Measurements from ENCODE around the gene HSBP1L1. TPM values are rescaled to one million over a fixed set of nuclear protein-coding genes. Genes with fewer than 3 reads are reported as not detected.
"Not testable (repeated sequence)": the region's sequence is repeated elsewhere in the genome, so short reads cannot be mapped to it uniquely, and the experiment has no call there.

HSBP1L1 gene
- total and polyA plus RNA-seq, 3 donors from 2014 or later, result 5.0 to 6.6 (median 6.0) TPM

DNA sequence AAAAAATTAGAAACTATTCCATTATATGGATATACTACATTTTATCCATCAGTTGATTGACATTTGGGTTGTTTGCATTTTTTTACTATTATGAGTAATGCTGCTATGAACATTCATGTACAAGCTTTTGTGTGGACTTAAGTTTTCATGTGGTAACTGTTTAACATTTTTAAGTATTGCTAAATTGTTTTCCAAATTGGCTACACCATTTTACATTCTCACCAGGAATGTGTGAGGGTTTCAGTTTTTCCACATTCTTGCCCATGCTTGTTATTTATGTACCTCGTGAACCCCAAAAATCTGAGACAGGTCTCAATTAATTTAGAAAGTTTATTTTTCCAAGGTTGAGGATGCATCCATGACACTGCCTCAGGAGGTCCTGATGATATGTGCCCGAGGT is 27.1 kb downstream of the HSBP1L1 start:
- 78 to 92% methylated on average over 2 of the region's 2 CpGs for WGBS, 2 donors
- intact Hi-C loops (cut with DNase I; ENCODE audit: low total_unique reads), result no loop called here
- Histone ChIP-seq H3K9me3 (no peaks in the 10 kb centered on the region), H3K27me3 (no peaks in the 10 kb centered on the region), H3K27ac (no peak overlapping the region), H3K36me3 (ENCODE audit: low read depth, missing control alignments) (no peaks in the 10 kb centered on the region), H3K4me1 (peaks cover 3% of the 10 kb centered on the region), H3K4me3 (no peak overlapping the region)
- DNase-seq, result no peak
- TF ChIP-seq, protein P1, sequence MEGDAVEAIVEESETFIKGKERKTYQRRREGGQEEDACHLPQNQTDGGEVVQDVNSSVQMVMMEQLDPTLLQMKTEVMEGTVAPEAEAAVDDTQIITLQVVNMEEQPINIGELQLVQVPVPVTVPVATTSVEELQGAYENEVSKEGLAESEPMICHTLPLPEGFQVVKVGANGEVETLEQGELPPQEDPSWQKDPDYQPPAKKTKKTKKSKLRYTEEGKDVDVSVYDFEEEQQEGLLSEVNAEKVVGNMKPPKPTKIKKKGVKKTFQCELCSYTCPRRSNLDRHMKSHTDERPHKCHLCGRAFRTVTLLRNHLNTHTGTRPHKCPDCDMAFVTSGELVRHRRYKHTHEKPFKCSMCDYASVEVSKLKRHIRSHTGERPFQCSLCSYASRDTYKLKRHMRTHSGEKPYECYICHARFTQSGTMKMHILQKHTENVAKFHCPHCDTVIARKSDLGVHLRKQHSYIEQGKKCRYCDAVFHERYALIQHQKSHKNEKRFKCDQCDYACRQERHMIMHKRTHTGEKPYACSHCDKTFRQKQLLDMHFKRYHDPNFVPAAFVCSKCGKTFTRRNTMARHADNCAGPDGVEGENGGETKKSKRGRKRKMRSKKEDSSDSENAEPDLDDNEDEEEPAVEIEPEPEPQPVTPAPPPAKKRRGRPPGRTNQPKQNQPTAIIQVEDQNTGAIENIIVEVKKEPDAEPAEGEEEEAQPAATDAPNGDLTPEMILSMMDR (IDR thresholded peaks at IDR 0.05), result no peak
- no peak for TF ChIP-seq POLR2A (IDR thresholded peaks at IDR 0.05)

DNA sequence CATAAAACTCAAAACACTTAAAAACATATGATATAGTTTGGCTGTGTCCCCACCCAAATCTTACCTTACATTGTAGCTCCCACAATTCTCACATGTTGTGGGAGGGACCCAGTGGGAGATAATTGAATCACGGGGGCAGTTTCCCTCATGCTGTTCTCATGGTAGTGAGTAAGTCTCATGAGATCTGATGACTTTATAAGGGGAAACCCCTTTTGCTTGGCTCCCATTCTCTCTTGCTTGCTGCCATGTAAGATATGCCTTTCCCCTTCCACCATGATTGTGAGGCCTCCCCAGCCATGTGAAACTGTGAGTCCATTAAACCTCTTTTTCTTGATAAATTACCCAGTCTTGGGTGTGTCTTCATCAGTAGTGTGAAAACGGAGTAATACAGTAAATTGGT is 35.3 kb downstream of the HSBP1L1 start:
- intact Hi-C loops (cut with DNase I; ENCODE audit: low total_unique reads); H3K27me3 ChIP-seq; H3K4me1 ChIP-seq; H3K27ac ChIP-seq; H3K36me3 ChIP-seq (ENCODE audit: low read depth, missing control alignments); H3K4me3 ChIP-seq; DNase-seq; H3K9me3 ChIP-seq: not testable (repeated sequence)
- WGBS, 2 donors, result 91 to 100% methylated on average over 2 of the region's 2 CpGs

- TF ChIP-seq POLR2A (IDR thresholded peaks at IDR 0.05), result no peak
- TF ChIP-seq, protein P1 (IDR thresholded peaks at IDR 0.05), result no peak
- Histone ChIP-seq H3K36me3 (ENCODE audit: low read depth, missing control alignments) (no peaks in the 10 kb centered on the region), H3K4me3 (no peak overlapping the region), H3K9me3 (no peaks in the 10 kb centered on the region), H3K27ac (no peak overlapping the region), H3K27me3 (no peaks in the 10 kb centered on the region), H3K4me1 (no peaks in the 10 kb centered on the region)
- WGBS, 2 donors, result 80 to 93% methylated on average over 3 of the region's 3 CpGs
- DNase-seq, result no peak
- intact Hi-C loops (cut with DNase I; ENCODE audit: low total_unique reads), result no loop called here
These were observed 36.4 kb downstream of the HSBP1L1 start for GRCh38 chr18:80000877-80001276.

DNA sequence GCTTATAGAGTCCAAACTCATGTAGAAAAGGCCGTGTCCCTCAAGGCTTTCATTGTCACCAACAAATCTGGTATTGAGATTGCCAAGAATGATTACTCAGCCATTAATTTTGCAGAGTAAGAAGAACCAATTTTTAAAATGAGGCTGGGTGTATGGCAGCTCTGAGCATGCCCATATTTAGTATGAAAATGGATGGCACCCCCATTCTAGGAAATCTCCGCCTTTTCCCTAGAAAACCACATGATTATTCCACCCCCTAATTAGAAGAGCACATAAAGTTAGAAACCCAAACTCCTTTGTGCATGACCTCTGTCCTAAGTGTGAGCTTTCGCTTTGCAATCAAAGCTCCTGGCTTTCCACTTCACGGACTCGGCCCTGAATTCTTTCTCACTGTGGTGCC is 38.0 kb downstream of the HSBP1L1 start:
- no peak overlapping the region for H3K27ac ChIP-seq
- H3K4me1 ChIP-seq, result no peaks in the 10 kb centered on the region
- no peak overlapping the region for H3K4me3 ChIP-seq
- DNase-seq, result no peak
- TF ChIP-seq, protein P1 (IDR thresholded peaks at IDR 0.05), result no peak
- TF ChIP-seq POLR2A (IDR thresholded peaks at IDR 0.05), result no peak
- 95% methylated on average over 5 of the region's 5 CpGs for WGBS, 2 donors
- no peaks in the 10 kb centered on the region for H3K9me3 ChIP-seq
- intact Hi-C loops (cut with DNase I; ENCODE audit: low total_unique reads), result no loop called here
- H3K36me3 ChIP-seq (ENCODE audit: low read depth, missing control alignments), result no peaks in the 10 kb centered on the region
- H3K27me3 ChIP-seq, result no peaks in the 10 kb centered on the region

- no peak for DNase-seq
- TF ChIP-seq POLR2A (IDR thresholded peaks at IDR 0.05), result no peak
- TF ChIP-seq, protein P1 (IDR thresholded peaks at IDR 0.05), result no peak
- 85 to 89% methylated on average over 12 of the region's 12 CpGs for WGBS, 2 donors
- Histone ChIP-seq H3K4me1 (no peaks in the 10 kb centered on the region), H3K36me3 (ENCODE audit: low read depth, missing control alignments) (no peaks in the 10 kb centered on the region), H3K27me3 (no peaks in the 10 kb centered on the region), H3K4me3 (no peak overlapping the region), H3K9me3 (no peaks in the 10 kb centered on the region), H3K27ac (no peak overlapping the region)
- intact Hi-C loops (cut with DNase I; ENCODE audit: low total_unique reads), result no loop called here
These were observed 40.3 kb downstream of the HSBP1L1 start for GRCh38 chr18:80004600-80005342.
